Astrocyte of the hippocampus (primary cell): ENCODE results near the gene UQCR11.
"Not testable (repeated sequence)": the region's sequence is repeated elsewhere in the genome, so short reads cannot be mapped to it uniquely, and the experiment has no call there.

Experiments used
- DNase-seq: peaks from one replicate; pipeline ENCODE4 v3.0.0; 2011; ENCODE audit warnings: low read depth, low spot score

UQCR11 gene

DNA sequence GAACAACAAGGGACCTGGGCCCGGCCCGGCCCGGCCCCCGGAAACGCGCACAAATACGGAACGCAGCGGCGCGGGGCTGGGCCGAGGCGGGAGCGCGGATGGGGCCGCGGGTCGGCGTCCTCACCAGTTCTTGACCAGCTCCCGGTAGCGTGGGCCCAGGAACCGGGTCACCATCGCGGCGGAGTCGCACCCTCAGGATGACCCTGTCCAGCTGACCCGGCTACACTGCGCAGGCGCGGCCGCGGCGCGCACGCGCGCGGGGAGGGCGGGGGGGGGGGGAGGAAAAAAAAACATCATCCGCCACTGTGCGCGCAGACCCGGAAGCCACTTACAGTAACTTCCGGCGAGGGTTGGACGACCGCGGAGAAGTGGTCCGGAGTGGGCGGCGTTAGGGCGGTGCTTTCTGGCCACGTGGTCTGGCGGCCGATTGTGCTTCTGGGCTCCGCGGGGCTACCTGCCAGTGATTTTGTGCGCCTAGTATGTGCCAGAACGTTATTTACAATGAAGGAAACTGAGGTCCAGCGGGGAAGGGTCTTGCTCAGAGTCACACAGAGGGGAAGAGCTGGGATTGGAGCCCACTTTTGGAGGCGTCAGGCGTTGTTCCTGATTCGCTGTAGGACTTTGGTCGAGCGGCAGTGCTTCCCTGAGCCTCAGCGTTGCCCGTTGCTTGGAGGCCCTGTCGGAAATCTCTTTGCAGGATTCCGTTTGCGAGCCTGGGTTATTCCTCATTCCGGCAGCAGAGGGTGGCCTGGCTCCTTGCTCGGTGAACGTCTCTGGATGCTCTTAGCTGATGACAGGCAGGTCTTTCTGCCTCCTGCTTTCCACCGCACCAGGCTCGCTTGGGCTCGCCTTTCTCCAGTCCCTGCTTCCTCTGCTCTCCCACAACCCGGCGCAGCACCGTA is at the start of gene UQCR11:
Gene UQCR11 (minus strand): TSS at position 227 of the 902 bp plus-strand sequence. CDS start 53 bp downstream, at position 174.
- peak; percentile 97 for DNase-seq

- no peak for DNase-seq
Observed at GRCh38 chr19:1654178-1654792, 49.0 kb upstream of the UQCR11 start.

GRCh38 chr19:1653300-1653628 is 48.0 kb upstream of the UQCR11 start:
- DNase-seq = no peak

DNA sequence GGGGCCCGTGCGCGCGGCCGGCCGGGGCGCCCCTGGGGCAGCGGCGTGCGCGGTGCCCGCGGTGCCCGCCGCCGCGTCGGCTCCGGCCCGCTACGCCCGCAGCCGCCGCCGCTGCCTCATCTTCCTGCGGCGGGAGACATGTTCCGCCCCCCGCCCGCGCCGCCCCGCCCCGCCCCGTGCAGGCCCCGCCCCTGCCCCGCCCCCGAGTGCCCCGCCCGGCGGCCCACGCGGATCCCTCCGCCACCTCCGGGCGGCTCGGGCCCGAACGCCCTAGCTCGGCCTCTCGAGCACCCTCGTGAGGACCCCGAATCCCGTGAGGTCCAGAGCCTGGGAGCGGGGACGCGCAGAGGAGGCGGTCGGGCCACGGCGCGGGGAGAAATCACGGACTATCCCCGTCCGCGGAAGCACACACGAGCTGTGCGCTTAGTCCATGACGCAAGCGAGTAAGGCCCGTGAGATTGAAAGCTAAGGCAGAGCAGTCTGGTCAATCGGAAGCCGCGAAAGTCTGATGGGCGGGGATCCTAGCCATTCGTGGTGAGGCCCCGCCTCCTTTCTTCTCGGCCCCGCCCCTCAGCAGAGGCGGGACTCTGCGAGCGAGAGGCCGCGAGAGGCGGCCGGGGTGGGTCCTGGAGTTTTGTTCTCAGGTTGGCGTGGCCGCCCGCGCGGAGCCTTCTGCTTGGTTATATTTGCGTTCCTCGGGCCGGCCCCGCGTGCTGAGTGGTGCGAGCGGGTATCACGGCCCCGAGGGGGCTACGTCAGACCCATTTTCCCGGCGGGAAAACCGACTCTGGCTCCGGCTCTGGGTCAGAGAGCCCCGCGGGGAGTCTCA is 47.4 kb upstream of the UQCR11 start, which contains the start of gene TCF3:
Gene TCF3 (minus strand): TSS at position 145 of the 829 bp plus-strand sequence. CDS start 2,367 bp downstream, outside the sequence.
- DNase-seq = peak; percentile 100

DNA sequence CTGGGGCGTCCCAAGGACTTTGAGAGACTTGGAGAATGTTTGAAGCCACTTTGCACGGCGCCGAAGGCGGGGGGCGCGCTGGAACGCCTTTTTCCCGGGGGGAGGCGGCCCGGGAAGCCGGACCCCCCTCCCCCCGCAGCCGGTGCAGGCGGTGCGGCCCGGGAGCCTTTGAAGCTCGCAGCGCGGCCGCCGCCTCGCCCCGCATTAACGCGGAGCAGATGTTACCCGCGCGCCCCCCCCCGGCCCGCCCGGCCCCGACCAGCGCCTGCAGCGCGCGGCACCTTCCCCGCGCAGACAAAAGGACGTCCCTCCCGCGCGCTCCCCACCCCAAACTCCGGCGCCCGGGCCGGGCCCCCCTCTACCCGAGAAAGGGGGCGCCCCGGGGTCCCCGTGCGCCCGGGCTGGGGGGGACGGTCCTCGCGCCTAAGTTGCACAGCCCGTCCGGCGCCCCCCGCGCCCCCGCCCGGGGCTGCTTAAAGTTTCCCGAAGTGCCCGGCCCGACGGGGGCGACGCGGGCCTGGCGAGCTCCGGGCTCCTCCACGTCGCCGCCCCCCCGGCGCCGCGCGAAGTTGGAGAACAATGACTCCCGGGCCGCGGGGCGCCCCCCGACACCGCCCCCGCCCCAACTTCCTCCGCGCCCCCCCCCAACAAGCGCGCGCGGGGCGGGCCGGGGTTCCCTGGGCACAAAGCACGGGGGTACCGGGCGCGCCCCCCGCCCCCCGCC is 46.5 kb upstream of the UQCR11 start:
- peak; percentile 65 for DNase-seq

DNA sequence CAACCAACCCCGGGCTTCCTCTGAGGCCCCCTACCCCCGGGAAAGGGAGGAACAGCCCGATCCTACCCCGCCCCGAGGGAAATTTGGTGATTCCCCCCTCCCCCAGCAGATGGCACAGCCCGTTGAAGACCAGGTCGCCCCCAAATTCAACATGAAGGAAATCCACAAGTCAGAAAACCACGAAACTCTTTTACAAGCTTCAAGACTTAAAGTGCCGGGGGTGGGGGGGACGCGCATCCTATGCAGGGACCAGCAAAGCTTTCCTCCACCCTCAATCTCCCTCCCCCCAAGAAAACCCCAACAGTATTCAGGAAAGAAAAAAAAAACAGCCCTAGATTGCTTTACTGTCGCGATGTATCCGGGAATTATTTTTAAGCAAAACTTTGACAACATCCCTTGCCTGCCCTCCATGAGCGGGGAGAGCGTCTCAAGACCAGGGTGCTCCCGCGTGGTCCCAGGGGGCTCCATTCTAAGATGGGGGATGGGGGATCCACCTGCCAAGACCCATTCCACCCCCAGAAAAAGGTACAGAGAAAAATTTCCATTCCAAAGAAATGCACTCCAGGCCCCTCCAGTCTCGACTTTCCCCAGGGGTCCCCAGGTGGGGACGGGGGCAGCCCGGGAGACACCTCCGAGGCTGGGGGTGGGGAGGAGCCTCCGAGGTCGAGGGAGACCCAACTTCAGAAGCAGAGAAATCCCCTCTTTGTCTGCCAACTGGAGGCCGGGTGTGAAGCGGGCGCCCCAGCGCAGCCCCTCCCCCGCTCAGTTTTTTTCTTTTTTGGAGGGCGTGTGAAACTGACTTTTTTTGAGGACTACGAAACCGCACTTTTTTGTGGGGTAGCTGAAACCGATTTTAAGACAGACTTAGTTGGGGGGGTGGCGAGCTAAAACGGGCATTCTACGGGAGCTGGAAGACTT is 45.6 kb upstream of the UQCR11 start:
- peak; percentile 52 for DNase-seq

- no peak for DNase-seq
Observed at GRCh38 chr19:1649706-1650649, 44.7 kb upstream of the UQCR11 start.

DNA sequence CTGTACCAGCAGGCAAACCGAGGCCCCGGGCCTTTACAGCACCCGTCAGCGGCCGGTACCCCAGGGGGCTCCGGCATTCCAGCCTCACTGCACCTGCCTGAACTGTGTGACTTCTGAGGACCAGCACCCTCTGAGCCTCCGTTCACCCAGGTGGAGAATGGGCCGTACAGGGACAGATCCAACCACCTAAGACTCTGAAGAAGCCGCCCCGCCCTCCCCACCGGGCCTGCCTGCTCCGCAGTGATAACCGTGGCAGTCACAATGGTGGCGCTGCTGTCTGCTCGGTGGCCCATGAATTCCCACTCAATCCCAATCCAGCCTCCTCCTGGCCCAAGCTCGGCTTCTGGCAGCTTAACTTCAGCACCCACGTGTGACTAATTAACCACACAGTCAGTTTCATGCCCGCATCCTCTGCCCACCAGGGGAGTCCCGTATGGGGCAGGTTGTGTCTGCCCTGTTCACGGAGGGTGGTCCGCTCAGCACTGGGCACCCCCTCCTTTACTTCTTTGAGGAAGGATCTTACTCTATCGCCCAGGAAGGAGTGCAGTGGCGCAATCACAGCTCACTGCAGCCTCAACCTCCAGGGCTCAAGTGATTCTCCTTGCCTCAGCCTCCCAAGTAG is 43.8 kb upstream of the UQCR11 start:
- peak; percentile 32 for DNase-seq

DNA sequence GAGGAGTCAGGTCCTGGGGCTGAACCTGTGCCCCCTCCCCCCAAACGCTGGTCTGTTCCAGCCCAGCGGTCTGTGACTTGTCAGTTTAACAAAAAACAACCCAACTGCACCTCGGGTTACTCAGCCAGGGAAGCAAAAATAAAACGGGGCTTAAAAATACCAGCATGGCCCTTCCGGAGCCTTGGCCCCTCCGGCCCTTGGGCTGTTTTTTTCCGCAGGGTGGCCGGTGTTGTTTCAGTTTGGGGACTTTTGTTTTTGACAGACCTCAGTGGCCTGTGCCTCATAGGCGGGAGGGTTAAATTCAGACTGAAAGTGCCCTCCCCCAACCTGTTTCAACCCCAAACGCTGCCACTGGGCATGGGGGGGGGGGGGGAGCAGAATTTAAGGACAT is 43.2 kb upstream of the UQCR11 start:
- DNase-seq = no peak

DNA sequence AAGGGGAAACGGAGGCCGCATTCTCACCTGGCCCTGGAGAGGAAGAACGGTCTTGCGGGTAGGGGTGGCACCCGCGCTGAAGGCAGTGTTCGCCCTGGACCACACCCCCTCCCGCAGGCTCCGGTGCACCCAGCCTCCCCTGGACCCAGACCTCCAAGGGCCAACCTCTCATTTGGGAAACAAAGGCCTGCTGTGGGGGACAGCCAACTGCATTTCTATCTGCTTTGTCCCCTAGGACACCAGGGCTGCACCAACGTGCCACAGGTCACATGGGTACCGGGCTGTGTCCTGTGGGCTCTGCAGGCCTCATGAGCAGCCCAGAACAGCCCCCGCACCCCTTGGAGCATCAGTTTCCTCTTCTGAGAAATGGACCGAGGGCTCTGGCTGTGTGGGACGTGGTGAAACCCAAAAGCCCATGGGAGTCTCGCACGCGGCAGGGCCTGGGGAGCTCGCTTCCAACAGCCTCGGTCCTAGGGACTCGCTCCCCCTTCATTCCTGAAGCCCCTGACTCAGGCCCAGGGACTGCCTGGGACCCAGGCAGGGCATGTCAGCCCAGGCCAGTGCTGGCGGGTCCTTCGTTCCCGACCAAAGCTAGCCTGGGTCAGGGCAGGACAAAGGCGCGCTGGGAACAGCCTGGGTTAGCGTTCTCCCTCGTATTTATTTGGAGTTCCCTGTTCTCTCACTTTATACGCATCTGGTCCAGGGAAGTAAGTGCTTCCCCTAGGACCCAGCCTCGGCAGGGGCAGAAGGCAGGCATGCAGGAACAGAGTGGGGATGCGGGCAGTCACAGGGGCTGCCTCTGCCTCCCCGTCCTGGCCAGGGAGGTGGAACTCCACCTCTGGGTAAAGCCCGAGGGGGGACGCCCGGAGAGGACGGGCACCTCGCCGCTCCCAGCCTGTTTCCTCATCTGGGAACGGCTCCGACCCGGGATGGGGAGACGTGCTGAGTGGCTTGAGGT is 42.5 kb upstream of the UQCR11 start:
- no peak for DNase-seq

GRCh38 chr19:1646659-1647453 is 41.6 kb upstream of the UQCR11 start:
- DNase-seq = no peak

DNA sequence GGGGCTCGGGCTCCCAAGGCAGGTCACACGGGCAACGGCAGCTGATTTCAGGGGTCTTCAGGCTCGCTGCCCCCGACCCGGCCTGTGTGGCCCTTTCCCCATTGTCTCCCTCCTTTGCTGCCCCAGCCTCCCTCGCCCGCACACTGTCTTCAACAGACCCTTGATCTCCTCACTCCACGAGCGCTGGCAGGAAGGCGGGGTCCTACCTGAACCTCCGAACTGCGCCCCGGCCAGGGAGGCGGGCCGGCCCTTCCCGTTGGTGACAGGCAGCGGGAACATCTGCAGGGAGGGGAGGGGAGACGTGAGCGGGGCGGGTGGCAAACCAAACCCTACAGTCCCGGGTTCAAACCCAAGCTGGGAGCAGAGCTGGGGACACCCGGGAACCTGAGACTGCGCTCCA is 40.9 kb upstream of the UQCR11 start:
- no peak for DNase-seq

GRCh38 chr19:1645299-1645698 is 40.0 kb upstream of the UQCR11 start:
- DNase-seq = no peak

GRCh38 chr19:1644070-1644469 is 38.8 kb upstream of the UQCR11 start:
- no peak for DNase-seq

- not testable (repeated sequence) for DNase-seq
Observed at GRCh38 chr19:1640893-1641448, 35.7 kb upstream of the UQCR11 start.
